Measurements from ENCODE around the gene DNER.

DNER gene

GRCh38 chr2:229445501-229446211 lies 268.7 kb downstream of the DNER start:
- no peak overlapping the region for H3K4me2 ChIP-seq
- H2AFZ ChIP-seq (ENCODE audit: low read depth): no peak overlapping the region
- no peak overlapping the region for H3K9ac ChIP-seq
- H3K4me3 ChIP-seq (IDR thresholded peaks at IDR 0.05; ENCODE audit: insufficient read depth, low read depth, low read length): no peak overlapping the region
- H3K36me3 ChIP-seq (ENCODE audit: insufficient read depth): no peaks in the 10 kb centered on the region
- no peak overlapping the region for H3K27ac ChIP-seq
- no peaks in the 10 kb centered on the region for H3K79me2 ChIP-seq (ENCODE audit: insufficient read depth, low read depth)
- no peaks in the 10 kb centered on the region for H3K27me3 ChIP-seq (ENCODE audit: insufficient read depth, low read depth)
- H4K20me1 ChIP-seq (ENCODE audit: insufficient read depth): no peaks in the 10 kb centered on the region
- H3K4me1 ChIP-seq (ENCODE audit: low read depth, poor library complexity, severe bottlenecking): no peaks in the 10 kb centered on the region
- no peak for TF ChIP-seq CTCF (conservative IDR thresholded peaks at IDR 0.05; ENCODE audit: low read depth, low read length)

- no peak overlapping the region for H3K4me3 ChIP-seq (IDR thresholded peaks at IDR 0.05; ENCODE audit: insufficient read depth, low read depth, low read length)
- no peaks in the 10 kb centered on the region for H3K36me3 ChIP-seq (ENCODE audit: insufficient read depth)
- H4K20me1 ChIP-seq (ENCODE audit: insufficient read depth): no peaks in the 10 kb centered on the region
- no peak overlapping the region for H3K9ac ChIP-seq
- no peak overlapping the region for H3K4me2 ChIP-seq
- H3K27ac ChIP-seq: no peak overlapping the region
- TF ChIP-seq CTCF (conservative IDR thresholded peaks at IDR 0.05; ENCODE audit: low read depth, low read length): no peak
- no peaks in the 10 kb centered on the region for H3K79me2 ChIP-seq (ENCODE audit: insufficient read depth, low read depth)
- no peaks in the 10 kb centered on the region for H3K4me1 ChIP-seq (ENCODE audit: low read depth, poor library complexity, severe bottlenecking)
- H2AFZ ChIP-seq (ENCODE audit: low read depth): no peak overlapping the region
- H3K27me3 ChIP-seq (ENCODE audit: insufficient read depth, low read depth): no peaks in the 10 kb centered on the region
Measured at GRCh38 chr2:229445019-229445418, 269.3 kb downstream of the DNER start.

GRCh38 chr2:229443546-229444268 lies 270.6 kb downstream of the DNER start:
- no peaks in the 10 kb centered on the region for H3K27me3 ChIP-seq (ENCODE audit: insufficient read depth, low read depth)
- no peaks in the 10 kb centered on the region for H3K79me2 ChIP-seq (ENCODE audit: insufficient read depth, low read depth)
- H3K27ac ChIP-seq: no peak overlapping the region
- TF ChIP-seq CTCF (conservative IDR thresholded peaks at IDR 0.05; ENCODE audit: low read depth, low read length): no peak
- no peaks in the 10 kb centered on the region for H3K4me1 ChIP-seq (ENCODE audit: low read depth, poor library complexity, severe bottlenecking)
- no peaks in the 10 kb centered on the region for H4K20me1 ChIP-seq (ENCODE audit: insufficient read depth)
- no peaks in the 10 kb centered on the region for H3K36me3 ChIP-seq (ENCODE audit: insufficient read depth)
- H3K4me2 ChIP-seq: no peak overlapping the region
- no peak overlapping the region for H2AFZ ChIP-seq (ENCODE audit: low read depth)
- H3K4me3 ChIP-seq (IDR thresholded peaks at IDR 0.05; ENCODE audit: insufficient read depth, low read depth, low read length): no peak overlapping the region
- no peak overlapping the region for H3K9ac ChIP-seq

- TF ChIP-seq CTCF (conservative IDR thresholded peaks at IDR 0.05; ENCODE audit: low read depth, low read length): no peak
- H3K9ac ChIP-seq: no peak overlapping the region
- H3K27ac ChIP-seq: no peak overlapping the region
- no peak overlapping the region for H3K4me3 ChIP-seq (IDR thresholded peaks at IDR 0.05; ENCODE audit: insufficient read depth, low read depth, low read length)
- no peak overlapping the region for H3K4me2 ChIP-seq
- H3K4me1 ChIP-seq (ENCODE audit: low read depth, poor library complexity, severe bottlenecking): no peaks in the 10 kb centered on the region
- H4K20me1 ChIP-seq (ENCODE audit: insufficient read depth): no peaks in the 10 kb centered on the region
- no peaks in the 10 kb centered on the region for H3K79me2 ChIP-seq (ENCODE audit: insufficient read depth, low read depth)
- no peaks in the 10 kb centered on the region for H3K27me3 ChIP-seq (ENCODE audit: insufficient read depth, low read depth)
- no peak overlapping the region for H2AFZ ChIP-seq (ENCODE audit: low read depth)
- no peaks in the 10 kb centered on the region for H3K36me3 ChIP-seq (ENCODE audit: insufficient read depth)
Measured at GRCh38 chr2:229443141-229443540, 271.2 kb downstream of the DNER start.
